Loucy (cell line): Measurements from ENCODE around the gene SNX25.

Experiments
- EZH2phosphoT487 ChIP-seq: fragments of 200-600 bp; IDR thresholded peaks from 2 replicates; pipeline ENCODE4 v1.6.1; 2018; ENCODE audit warnings: antibody characterized with exemption, mild to moderate bottlenecking, moderate library complexity, borderline replicate concordance
- TF ChIP-seq, protein P1 (sequence below): fragments of 200-600 bp; sonication (generic); conservative IDR thresholded peaks from 2 replicates; pipeline ENCODE4 v1.5.1; 2014; ENCODE audit warnings: mild to moderate bottlenecking, antibody characterized with exemption, low read length

- TF ChIP-seq, protein P1, sequence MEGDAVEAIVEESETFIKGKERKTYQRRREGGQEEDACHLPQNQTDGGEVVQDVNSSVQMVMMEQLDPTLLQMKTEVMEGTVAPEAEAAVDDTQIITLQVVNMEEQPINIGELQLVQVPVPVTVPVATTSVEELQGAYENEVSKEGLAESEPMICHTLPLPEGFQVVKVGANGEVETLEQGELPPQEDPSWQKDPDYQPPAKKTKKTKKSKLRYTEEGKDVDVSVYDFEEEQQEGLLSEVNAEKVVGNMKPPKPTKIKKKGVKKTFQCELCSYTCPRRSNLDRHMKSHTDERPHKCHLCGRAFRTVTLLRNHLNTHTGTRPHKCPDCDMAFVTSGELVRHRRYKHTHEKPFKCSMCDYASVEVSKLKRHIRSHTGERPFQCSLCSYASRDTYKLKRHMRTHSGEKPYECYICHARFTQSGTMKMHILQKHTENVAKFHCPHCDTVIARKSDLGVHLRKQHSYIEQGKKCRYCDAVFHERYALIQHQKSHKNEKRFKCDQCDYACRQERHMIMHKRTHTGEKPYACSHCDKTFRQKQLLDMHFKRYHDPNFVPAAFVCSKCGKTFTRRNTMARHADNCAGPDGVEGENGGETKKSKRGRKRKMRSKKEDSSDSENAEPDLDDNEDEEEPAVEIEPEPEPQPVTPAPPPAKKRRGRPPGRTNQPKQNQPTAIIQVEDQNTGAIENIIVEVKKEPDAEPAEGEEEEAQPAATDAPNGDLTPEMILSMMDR = no peak
- TF ChIP-seq EZH2phosphoT487 = no peak
These were observed 71.2 kb downstream of the SNX25 start for GRCh38 chr4:185280608-185281007.
